ENCODE results near the gene CCDC71L. TPM values are rescaled to one million over a fixed set of nuclear protein-coding genes. Genes with fewer than 3 reads are reported as not detected.

CCDC71L gene
- total and polyA plus RNA-seq, 2 experiments from 2014 or later = 14.8 to 24.3 TPM

- Histone ChIP-seq H3K27me3 (peaks cover 10% of the 10 kb centered on the region), H3K36me3 (replicated peaks; ENCODE audit: insufficient read depth, low read depth) (no peaks in the 10 kb centered on the region), H3K4me1 (ENCODE audit: insufficient read depth) (peaks cover 11% of the 10 kb centered on the region), H3K79me2 (no peaks in the 10 kb centered on the region), H3K9me3 (ENCODE audit: low read depth) (no peaks in the 10 kb centered on the region), H3K4me3 (no peak overlapping the region), H3K9me2 (replicated peaks; ENCODE audit: insufficient read depth) (no peaks in the 10 kb centered on the region), H4K20me1 (ENCODE audit: insufficient read depth, poor library complexity, severe bottlenecking) (no peaks in the 10 kb centered on the region), H3K4me2 (no peak overlapping the region), H2AFZ (no peak overlapping the region), H3K27ac (no peak overlapping the region)
- no peak for DNase-seq (ENCODE audit: low spot score)
- TF ChIP-seq CTCF (IDR thresholded peaks at IDR 0.05; ENCODE audit: poor library complexity) (no peak), EZH2 (IDR thresholded peaks at IDR 0.05; ENCODE audit: borderline replicate concordance) (no peak), EZH2phosphoT487 (IDR thresholded peaks at IDR 0.05; ENCODE audit: low read depth, severe bottlenecking, unreplicated experiment) (no peak)
These were observed 30.3 kb downstream of the CCDC71L start for GRCh38 chr7:106630648-106631047.

DNA sequence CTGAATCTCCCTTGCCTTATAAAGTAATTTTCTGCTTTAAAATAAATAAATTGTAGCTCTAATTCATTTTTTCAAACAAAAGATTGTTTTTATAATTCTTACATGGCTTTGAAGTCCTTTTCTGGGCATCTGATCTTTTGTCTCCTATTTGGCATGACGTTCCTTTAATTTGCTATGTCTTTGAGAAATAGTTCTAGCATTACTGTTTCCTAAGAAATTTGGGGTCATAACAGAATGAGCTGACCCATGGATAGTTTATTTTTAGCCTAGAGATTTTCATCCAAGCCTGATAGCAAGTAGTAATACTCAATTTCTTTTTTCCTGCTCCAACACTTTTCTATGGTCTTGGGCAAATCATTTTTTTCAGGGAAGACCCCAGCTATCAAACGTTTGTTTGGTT is 31.4 kb downstream of the CCDC71L start:
- Histone ChIP-seq H4K20me1 (ENCODE audit: insufficient read depth, poor library complexity, severe bottlenecking) (no peaks in the 10 kb centered on the region), H3K9me3 (ENCODE audit: low read depth) (no peaks in the 10 kb centered on the region), H3K4me2 (no peak overlapping the region), H3K4me3 (no peak overlapping the region), H3K36me3 (replicated peaks; ENCODE audit: insufficient read depth, low read depth) (no peaks in the 10 kb centered on the region), H3K27me3 (peaks cover 6% of the 10 kb centered on the region), H3K4me1 (ENCODE audit: insufficient read depth) (peaks cover 15% of the 10 kb centered on the region), H2AFZ (no peak overlapping the region), H3K9me2 (replicated peaks; ENCODE audit: insufficient read depth) (no peaks in the 10 kb centered on the region), H3K79me2 (no peaks in the 10 kb centered on the region), H3K27ac (no peak overlapping the region)
- no peak for DNase-seq (ENCODE audit: low spot score)
- WGBS (ENCODE audit: low lambda C conversion rate, missing lambda C conversion rate) = 78% methylated on average over 2 of the region's 2 CpGs
- TF ChIP-seq EZH2phosphoT487 (IDR thresholded peaks at IDR 0.05; ENCODE audit: low read depth, severe bottlenecking, unreplicated experiment) (no peak), CTCF (IDR thresholded peaks at IDR 0.05; ENCODE audit: poor library complexity) (no peak), EZH2 (IDR thresholded peaks at IDR 0.05; ENCODE audit: borderline replicate concordance) (no peak)

DNA sequence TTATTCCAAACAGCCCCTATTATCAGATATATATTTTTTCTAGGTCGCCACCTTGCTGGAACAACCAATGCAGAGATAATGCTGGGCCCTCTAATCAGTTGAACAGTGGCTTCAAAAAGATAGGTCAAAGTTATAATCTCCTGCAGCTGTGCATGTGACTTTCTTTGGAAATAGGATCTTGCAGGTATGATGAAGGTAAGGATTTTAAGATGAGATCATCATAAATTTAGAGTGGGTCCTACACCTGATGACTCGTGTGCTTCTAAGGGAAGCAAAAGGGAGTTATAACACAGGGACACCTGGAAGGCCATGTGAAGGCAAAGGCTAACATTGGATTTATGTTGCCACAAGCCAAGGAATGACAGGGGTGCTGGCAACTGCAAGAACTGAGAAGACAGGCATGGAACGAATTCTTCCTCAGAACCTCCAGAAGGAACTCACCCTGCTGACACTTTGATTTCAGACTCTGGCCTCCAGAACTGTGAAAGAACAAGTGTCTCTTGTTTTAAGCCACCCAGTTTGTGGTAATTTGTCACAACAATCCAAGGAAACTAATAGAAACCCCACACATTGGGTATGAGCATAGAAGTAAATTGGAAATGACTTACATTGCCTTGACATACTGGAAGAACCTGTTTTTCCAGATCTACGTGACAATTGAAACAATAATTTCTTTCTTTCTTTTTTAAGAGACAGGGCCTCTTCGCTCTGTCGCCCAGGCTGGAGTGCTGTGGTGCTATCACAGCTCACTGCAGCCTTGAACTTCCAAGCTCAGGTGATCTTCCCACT is 34.4 kb downstream of the CCDC71L start:
- Histone ChIP-seq H3K4me3 (no peak overlapping the region), H2AFZ (no peak overlapping the region), H3K36me3 (replicated peaks; ENCODE audit: insufficient read depth, low read depth) (no peaks in the 10 kb centered on the region), H3K9me3 (ENCODE audit: low read depth) (peaks cover 7% of the 10 kb centered on the region), H4K20me1 (ENCODE audit: insufficient read depth, poor library complexity, severe bottlenecking) (no peaks in the 10 kb centered on the region), H3K27me3 (no peaks in the 10 kb centered on the region), H3K9me2 (replicated peaks; ENCODE audit: insufficient read depth) (no peaks in the 10 kb centered on the region), H3K4me1 (ENCODE audit: insufficient read depth) (peaks cover 31% of the 10 kb centered on the region), H3K27ac (peak overlapping the region; percentile 44), H3K4me2 (no peak overlapping the region), H3K79me2 (no peaks in the 10 kb centered on the region)
- 78% methylated on average over 6 of the region's 6 CpGs for WGBS (ENCODE audit: low lambda C conversion rate, missing lambda C conversion rate)
- TF ChIP-seq CTCF (IDR thresholded peaks at IDR 0.05; ENCODE audit: poor library complexity) (no peak), EZH2 (IDR thresholded peaks at IDR 0.05; ENCODE audit: borderline replicate concordance) (no peak), EZH2phosphoT487 (IDR thresholded peaks at IDR 0.05; ENCODE audit: low read depth, severe bottlenecking, unreplicated experiment) (no peak)
- DNase-seq (ENCODE audit: low spot score) = peak; percentile 36

Data from hepatocyte (in vitro differentiated cells).